Choroid plexus epithelial cell (primary cell): Measurements from ENCODE around the gene AREL1.
A peak's percentile ranks its signal among the peaks of the same experiment; 100 is the strongest.

Experiments
- DNase-seq: peaks from one replicate; pipeline ENCODE4 v3.0.0-alpha.2; 2010; ENCODE audit warnings: low read depth
- H3K4me3 ChIP-seq: 2 replicates; pipeline ENCODE4 v1.5.1; 2011; ENCODE audit warnings: low read depth, mild to moderate bottlenecking, control low read depth, low read length, moderate library complexity
- CTCF ChIP-seq: conservative IDR thresholded peaks from 2 replicates; pipeline ENCODE4 v1.5.1; 2011; ENCODE audit warnings: low read depth, mild to moderate bottlenecking, control low read depth, inconsistent platforms, low read length, moderate library complexity

AREL1 gene

GRCh38 chr14:74673768-74674167 lies 39.1 kb downstream of the AREL1 start:
- DNase-seq: no peak
- no peak overlapping the region for H3K4me3 ChIP-seq
- no peak for TF ChIP-seq CTCF

- H3K4me3 ChIP-seq: no peak overlapping the region
- no peak for TF ChIP-seq CTCF
- DNase-seq: peak; percentile 82
Measured at GRCh38 chr14:74671789-74672188, 41.1 kb downstream of the AREL1 start.

- no peak overlapping the region for H3K4me3 ChIP-seq
- peak; percentile 56 for DNase-seq
- TF ChIP-seq CTCF: no peak
Measured at GRCh38 chr14:74670726-74671411, 42.0 kb downstream of the AREL1 start.

- no peak for DNase-seq
- TF ChIP-seq CTCF: no peak
- no peak overlapping the region for H3K4me3 ChIP-seq
Measured at GRCh38 chr14:74669846-74670245, 43.0 kb downstream of the AREL1 start.

GRCh38 chr14:74669256-74669655 lies 43.6 kb downstream of the AREL1 start:
- no peak overlapping the region for H3K4me3 ChIP-seq
- DNase-seq: no peak
- no peak for TF ChIP-seq CTCF

- DNase-seq: peak; percentile 75
- TF ChIP-seq CTCF: no peak
- H3K4me3 ChIP-seq: no peak overlapping the region
Measured at GRCh38 chr14:74667758-74668157, 45.1 kb downstream of the AREL1 start.

- TF ChIP-seq CTCF: no peak
- no peak for DNase-seq
- H3K4me3 ChIP-seq: no peak overlapping the region
Measured at GRCh38 chr14:74664717-74665116, 48.2 kb downstream of the AREL1 start.
